ENCODE results near the gene PLXNA2.

Gene PLXNA2

GRCh38 chr1:207983044-207983635 is 261.0 kb downstream of the PLXNA2 start:
- DNase-seq: no peak

- DNase-seq: no peak
Measured at GRCh38 chr1:207981976-207982375, 262.2 kb downstream of the PLXNA2 start.

GRCh38 chr1:207978441-207978840 is 265.7 kb downstream of the PLXNA2 start:
- no peak for DNase-seq

GRCh38 chr1:207977876-207978275 is 266.3 kb downstream of the PLXNA2 start:
- no peak for DNase-seq

GRCh38 chr1:207973898-207974568 is 270.2 kb downstream of the PLXNA2 start:
- no peak for DNase-seq

GRCh38 chr1:207972337-207972736 is 271.8 kb downstream of the PLXNA2 start:
- DNase-seq: no peak
